DMS153 (cell line): ENCODE data around the gene PRMT7.

Experiments
- DNase-seq: peaks from one replicate; lab custom pipeline; 2025; lab: John Stamatoyannopoulos, UW

PRMT7 gene

GRCh38 chr16:68306633-68307032, 4.2 kb upstream of the PRMT7 start:
- no peak for DNase-seq

GRCh38 chr16:68309799-68310198, 1.0 kb upstream of the PRMT7 start:
- DNase-seq: no peak

- DNase-seq: no peak
Observed at GRCh38 chr16:68310437-68310773, 414 bp upstream of the PRMT7 start.

GRCh38 chr16:68313116-68313515, 2.3 kb downstream of the PRMT7 start:
- DNase-seq: no peak

GRCh38 chr16:68319185-68319908, 8.5 kb downstream of the PRMT7 start:
- DNase-seq: no peak

- DNase-seq: no peak
Observed at GRCh38 chr16:68324336-68324735, 13.5 kb downstream of the PRMT7 start.

GRCh38 chr16:68324780-68325357, 14.1 kb downstream of the PRMT7 start:
- no peak for DNase-seq

- DNase-seq: peak; percentile 79
Observed at GRCh38 chr16:68328151-68328859, 17.5 kb downstream of the PRMT7 start.

- no peak for DNase-seq
Observed at GRCh38 chr16:68328860-68329390, 18.1 kb downstream of the PRMT7 start.

- no peak for DNase-seq
Observed at GRCh38 chr16:68331879-68332410, 21.1 kb downstream of the PRMT7 start.

- no peak for DNase-seq
Observed at GRCh38 chr16:68332411-68333121, 21.7 kb downstream of the PRMT7 start.

- no peak for DNase-seq
Observed at GRCh38 chr16:68335175-68335574, 24.4 kb downstream of the PRMT7 start.

GRCh38 chr16:68338326-68339119, 27.7 kb downstream of the PRMT7 start:
- DNase-seq: no peak

GRCh38 chr16:68339214-68339613, 28.4 kb downstream of the PRMT7 start:
- no peak for DNase-seq

- DNase-seq: no peak
Observed at GRCh38 chr16:68342620-68343019, 31.8 kb downstream of the PRMT7 start.

- no peak for DNase-seq
Observed at GRCh38 chr16:68343137-68343536, 32.3 kb downstream of the PRMT7 start.

GRCh38 chr16:68344252-68344651, 33.4 kb downstream of the PRMT7 start:
- no peak for DNase-seq

- DNase-seq: no peak
Observed at GRCh38 chr16:68345351-68345810, 34.6 kb downstream of the PRMT7 start.

GRCh38 chr16:68345958-68346635, 35.3 kb downstream of the PRMT7 start:
- no peak for DNase-seq

- DNase-seq: no peak
Observed at GRCh38 chr16:68346892-68347480, 36.2 kb downstream of the PRMT7 start.
